ENCODE data around the gene PTDSS2. TPM values are rescaled to one million over a fixed set of nuclear protein-coding genes. Genes with fewer than 3 reads are reported as not detected.

Gene PTDSS2
- polyA plus RNA-seq, 3 donors, result 9.3 to 18.3 (median 12.4) TPM

- H3K4me2 ChIP-seq (replicated peaks; ENCODE audit: extremely low read depth, low read length, poor library complexity, severe bottlenecking), result no peak overlapping the region
- 94% methylated on average over 18 of the region's 25 CpGs for WGBS (ENCODE audit: insufficient coverage)
- no peak for DNase-seq
- no peak overlapping the region for H3K4me3 Mint-ChIP-seq
- H3K9me3 ChIP-seq (replicated peaks in 1 of 2; ENCODE audit: control insufficient read depth in 1 of 2, insufficient read depth in 1 of 2, low read length in 2 of 2), result no peaks in the 10 kb centered on the region
- H4K20me1 ChIP-seq (ENCODE audit: insufficient read depth, low read length), result no peaks in the 10 kb centered on the region
- H3K9me3 Mint-ChIP-seq, result peaks cover 5 to 21% (median 8%) of the 10 kb centered on the region in 7 donors
- peaks cover 8 to 18% (median 16%) of the 10 kb centered on the region in 3 donors for H3K27me3 Mint-ChIP-seq (ENCODE audit: low read depth in 3 of 3)
- no peak overlapping the region for H2AFZ ChIP-seq (ENCODE audit: insufficient read depth, low read depth, low read length, poor library complexity, severe bottlenecking)
- no peaks in the 10 kb centered on the region for H3K79me2 ChIP-seq (ENCODE audit: insufficient read depth, low read length)
- no peak overlapping the region for H3K27ac ChIP-seq (ENCODE audit: low read depth in 1 of 2, low read length in 2 of 2)
- H3K4me1 Mint-ChIP-seq, result no peaks in the 10 kb centered on the region
- TF ChIP-seq, protein P1, sequence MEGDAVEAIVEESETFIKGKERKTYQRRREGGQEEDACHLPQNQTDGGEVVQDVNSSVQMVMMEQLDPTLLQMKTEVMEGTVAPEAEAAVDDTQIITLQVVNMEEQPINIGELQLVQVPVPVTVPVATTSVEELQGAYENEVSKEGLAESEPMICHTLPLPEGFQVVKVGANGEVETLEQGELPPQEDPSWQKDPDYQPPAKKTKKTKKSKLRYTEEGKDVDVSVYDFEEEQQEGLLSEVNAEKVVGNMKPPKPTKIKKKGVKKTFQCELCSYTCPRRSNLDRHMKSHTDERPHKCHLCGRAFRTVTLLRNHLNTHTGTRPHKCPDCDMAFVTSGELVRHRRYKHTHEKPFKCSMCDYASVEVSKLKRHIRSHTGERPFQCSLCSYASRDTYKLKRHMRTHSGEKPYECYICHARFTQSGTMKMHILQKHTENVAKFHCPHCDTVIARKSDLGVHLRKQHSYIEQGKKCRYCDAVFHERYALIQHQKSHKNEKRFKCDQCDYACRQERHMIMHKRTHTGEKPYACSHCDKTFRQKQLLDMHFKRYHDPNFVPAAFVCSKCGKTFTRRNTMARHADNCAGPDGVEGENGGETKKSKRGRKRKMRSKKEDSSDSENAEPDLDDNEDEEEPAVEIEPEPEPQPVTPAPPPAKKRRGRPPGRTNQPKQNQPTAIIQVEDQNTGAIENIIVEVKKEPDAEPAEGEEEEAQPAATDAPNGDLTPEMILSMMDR (IDR thresholded peaks at IDR 0.05), result no peak
- no peaks in the 10 kb centered on the region for H3K36me3 Mint-ChIP-seq
- no peak overlapping the region for H3K9ac ChIP-seq (ENCODE audit: insufficient read depth, low read length, poor library complexity, severe bottlenecking)
- no peaks in the 10 kb centered on the region for H3K27me3 ChIP-seq (ENCODE audit: control insufficient read depth in 2 of 2, insufficient read depth in 2 of 2, low read length in 2 of 2)
- no peak overlapping the region for H3K27ac Mint-ChIP-seq
- intact Hi-C loops (cut with micrococcal nuclease), result no loop called here
- no peaks in the 10 kb centered on the region for H3K36me3 ChIP-seq (replicated peaks in 1 of 2; ENCODE audit: control insufficient read depth in 1 of 2, insufficient read depth in 2 of 2, low read length in 2 of 2)
- no peaks in the 10 kb centered on the region for H3K4me1 ChIP-seq (ENCODE audit: control insufficient read depth in 1 of 2, insufficient read depth in 2 of 2, low read length in 2 of 2)
- no peak overlapping the region for H3K4me3 ChIP-seq (replicated peaks in 1 of 3; ENCODE audit: low read depth in 2 of 3, low read length in 3 of 3)
These were observed 20.1 kb upstream of the PTDSS2 start for GRCh38 chr11:429931-430456.

GRCh38 chr11:431921-432320, 18.2 kb upstream of the PTDSS2 start:
- Histone ChIP-seq H3K79me2 (ENCODE audit: insufficient read depth, low read length) (no peaks in the 10 kb centered on the region), H3K4me3 (replicated peaks in 1 of 3; ENCODE audit: low read depth in 2 of 3, low read length in 3 of 3) (no peak overlapping the region), H3K4me1 (ENCODE audit: control insufficient read depth in 1 of 2, insufficient read depth in 2 of 2, low read length in 2 of 2) (no peaks in the 10 kb centered on the region), H3K27me3 (ENCODE audit: control insufficient read depth in 2 of 2, insufficient read depth in 2 of 2, low read length in 2 of 2) (no peaks in the 10 kb centered on the region), H3K4me2 (replicated peaks; ENCODE audit: extremely low read depth, low read length, poor library complexity, severe bottlenecking) (no peak overlapping the region), H3K36me3 (replicated peaks in 1 of 2; ENCODE audit: control insufficient read depth in 1 of 2, insufficient read depth in 2 of 2, low read length in 2 of 2) (no peaks in the 10 kb centered on the region), H3K9me3 (replicated peaks in 1 of 2; ENCODE audit: control insufficient read depth in 1 of 2, insufficient read depth in 1 of 2, low read length in 2 of 2) (no peaks in the 10 kb centered on the region), H3K27ac (ENCODE audit: low read depth in 1 of 2, low read length in 2 of 2) (no peak overlapping the region), H2AFZ (ENCODE audit: insufficient read depth, low read depth, low read length, poor library complexity, severe bottlenecking) (no peak overlapping the region), H4K20me1 (ENCODE audit: insufficient read depth, low read length) (no peaks in the 10 kb centered on the region), H3K9ac (ENCODE audit: insufficient read depth, low read length, poor library complexity, severe bottlenecking) (no peak overlapping the region)
- no peak for DNase-seq
- no peaks in the 10 kb centered on the region for H3K4me1 Mint-ChIP-seq
- 97% methylated on average over 12 of the region's 13 CpGs for WGBS (ENCODE audit: insufficient coverage)
- no peaks in the 10 kb centered on the region for H3K36me3 Mint-ChIP-seq
- TF ChIP-seq, protein P1 (IDR thresholded peaks at IDR 0.05), result no peak
- intact Hi-C loops (cut with micrococcal nuclease), result no loop called here
- H3K27ac Mint-ChIP-seq, result no peak overlapping the region
- peaks cover 0 to 11% (median 2%) of the 10 kb centered on the region in 7 donors for H3K9me3 Mint-ChIP-seq
- peaks cover 5 to 8% (median 6%) of the 10 kb centered on the region in 3 donors for H3K27me3 Mint-ChIP-seq (ENCODE audit: low read depth in 3 of 3)
- no peak overlapping the region for H3K4me3 Mint-ChIP-seq

Measured in CD14-positive monocyte (primary cell).